GM18858 (cell line): ENCODE data around the gene STK11IP.

Experiments used
- ATAC-seq: cut with Tn5 transposase; IDR thresholded peaks from one replicate; pipeline ENCODE4 v1.9.1; 2021; ENCODE audit not compliant: unreplicated experiment

STK11IP gene

DNA sequence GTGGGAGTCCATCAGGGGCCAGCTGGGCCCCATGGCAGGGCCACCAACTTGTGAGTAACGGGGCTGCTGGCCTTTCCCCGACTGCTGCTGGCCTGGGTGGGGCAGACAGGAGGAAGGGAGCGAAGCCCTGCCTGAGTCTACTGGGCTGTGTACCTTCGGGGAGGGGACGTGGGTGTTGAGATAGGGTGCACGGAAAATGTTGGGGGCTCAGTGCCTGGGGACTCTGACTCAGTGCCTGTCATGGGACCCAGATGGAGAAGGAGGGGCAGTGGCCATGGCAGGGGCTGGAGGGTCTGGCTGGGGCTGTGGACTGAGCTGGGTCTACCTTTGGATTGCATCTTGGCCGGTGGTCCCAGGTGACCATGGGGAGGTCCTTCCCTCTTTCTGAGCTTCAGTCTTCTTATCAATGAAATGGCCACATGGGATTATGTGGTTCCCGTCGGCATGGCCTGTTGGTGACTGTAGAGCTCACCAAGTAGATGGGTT lies 33.8 kb downstream of the STK11IP start:
- no peak for ATAC-seq

GRCh38 chr2:219631904-219632759 lies 34.5 kb downstream of the STK11IP start:
- ATAC-seq = no peak

- ATAC-seq = no peak
These were observed 35.1 kb downstream of the STK11IP start for GRCh38 chr2:219632760-219633105.

DNA sequence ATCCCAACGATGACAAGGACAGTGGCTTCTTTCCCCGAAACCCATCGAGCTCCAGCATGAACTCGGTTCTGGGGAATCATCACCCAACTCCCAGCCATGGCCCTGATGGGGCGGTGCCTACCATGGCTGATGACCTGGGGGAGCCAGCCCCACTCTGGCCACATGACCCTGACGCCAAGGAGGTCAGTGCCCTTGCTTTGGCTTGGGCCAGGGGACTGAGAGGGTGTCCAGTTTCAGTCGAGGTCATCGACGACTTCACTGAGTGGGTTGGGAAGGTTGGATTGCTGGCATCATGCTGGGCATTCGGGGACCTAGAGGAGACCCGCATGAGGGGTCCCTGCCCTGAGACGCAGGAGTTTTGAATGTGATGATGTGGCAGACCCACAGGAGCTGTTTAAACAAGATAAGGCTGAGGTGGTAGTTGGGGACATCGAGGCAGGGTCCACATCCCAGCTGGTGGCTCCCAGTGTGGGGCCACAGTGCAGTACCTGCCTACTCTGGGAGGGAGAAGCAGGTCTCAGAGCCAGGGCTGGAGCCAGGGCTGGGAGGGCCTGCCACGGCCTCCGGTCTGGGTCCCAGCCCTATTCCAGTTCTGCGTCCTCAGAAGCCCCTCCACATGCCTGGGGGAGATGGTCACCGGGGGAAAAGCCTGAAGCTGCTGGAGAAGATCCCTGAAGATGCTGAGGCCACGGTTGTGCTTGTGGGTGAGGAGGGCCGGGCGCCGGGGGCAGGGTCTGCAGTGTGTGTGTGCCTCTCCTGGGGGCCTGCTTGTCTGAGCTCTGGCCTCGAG lies 35.8 kb downstream of the STK11IP start:
- ATAC-seq = no peak

DNA sequence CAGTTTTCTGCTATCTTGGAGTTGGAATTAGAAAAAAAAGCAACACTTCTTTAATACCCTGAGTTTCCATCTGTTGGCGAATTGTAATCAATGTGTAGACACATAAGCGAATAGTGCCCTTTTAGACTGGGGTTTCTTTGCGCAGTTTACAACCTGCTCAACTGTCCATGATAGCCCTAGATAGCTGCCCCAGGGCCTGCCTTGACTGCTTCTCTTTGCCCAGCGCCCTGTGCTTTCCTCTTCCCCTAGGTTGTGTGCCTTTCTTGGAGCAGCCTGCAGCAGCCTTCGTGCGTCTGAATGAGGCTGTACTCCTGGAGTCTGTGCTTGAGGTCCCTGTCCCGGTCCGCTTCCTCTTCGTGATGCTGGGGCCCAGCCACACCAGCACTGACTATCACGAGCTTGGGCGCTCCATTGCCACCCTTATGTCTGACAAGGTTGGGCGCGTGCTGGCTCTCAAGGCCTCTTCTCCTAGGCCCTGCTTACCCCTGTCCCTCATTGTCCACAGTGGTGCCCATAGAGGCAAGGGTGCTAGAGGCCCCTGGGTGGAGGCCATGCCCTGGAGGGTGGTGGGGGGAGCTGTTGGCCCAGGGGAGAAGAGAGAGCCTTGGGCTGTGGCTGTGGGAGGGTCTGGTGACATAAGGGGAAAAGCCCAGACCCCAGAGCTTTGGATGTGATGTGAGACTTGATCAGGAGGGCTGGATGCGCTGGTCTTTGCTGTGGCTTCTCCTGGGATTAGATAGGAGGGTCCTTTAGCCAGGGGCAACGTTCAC lies 36.7 kb downstream of the STK11IP start:
- no peak for ATAC-seq

DNA sequence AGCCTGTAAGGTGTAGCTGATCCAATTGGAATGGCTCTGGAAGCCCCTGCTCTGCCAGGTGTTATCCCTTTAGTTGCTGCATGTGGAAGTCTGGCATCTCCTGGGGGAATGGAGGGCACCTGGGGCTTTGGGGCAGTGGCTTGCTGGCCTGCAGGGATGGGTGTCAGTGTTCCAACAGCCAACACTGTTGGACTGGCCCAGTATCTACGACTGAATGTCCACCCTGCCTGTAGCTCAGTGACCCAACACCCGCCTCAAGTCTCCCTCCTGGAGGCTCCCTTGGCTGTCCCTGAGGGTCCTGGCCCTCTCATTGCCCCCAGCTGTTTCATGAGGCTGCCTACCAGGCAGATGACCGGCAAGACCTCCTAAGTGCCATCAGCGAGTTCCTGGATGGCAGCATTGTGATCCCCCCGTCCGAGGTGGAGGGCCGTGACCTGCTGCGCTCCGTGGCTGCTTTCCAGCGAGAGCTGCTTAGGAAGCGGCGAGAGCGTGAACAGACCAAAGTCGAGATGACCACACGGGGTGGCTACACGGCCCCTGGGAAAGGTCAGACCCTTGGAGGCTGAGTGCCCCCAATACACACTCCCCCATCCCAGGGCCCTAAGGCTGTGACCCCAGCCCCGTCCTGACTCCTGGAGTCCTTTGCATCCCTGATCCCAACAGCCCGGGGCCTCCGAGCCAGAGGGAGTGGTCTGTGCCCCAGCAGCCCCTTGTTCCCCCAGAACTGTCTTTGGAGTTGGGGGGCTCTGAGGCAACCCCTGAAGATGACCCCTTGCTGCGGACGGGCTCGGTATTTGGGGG lies 37.5 kb downstream of the STK11IP start:
- no peak for ATAC-seq

DNA sequence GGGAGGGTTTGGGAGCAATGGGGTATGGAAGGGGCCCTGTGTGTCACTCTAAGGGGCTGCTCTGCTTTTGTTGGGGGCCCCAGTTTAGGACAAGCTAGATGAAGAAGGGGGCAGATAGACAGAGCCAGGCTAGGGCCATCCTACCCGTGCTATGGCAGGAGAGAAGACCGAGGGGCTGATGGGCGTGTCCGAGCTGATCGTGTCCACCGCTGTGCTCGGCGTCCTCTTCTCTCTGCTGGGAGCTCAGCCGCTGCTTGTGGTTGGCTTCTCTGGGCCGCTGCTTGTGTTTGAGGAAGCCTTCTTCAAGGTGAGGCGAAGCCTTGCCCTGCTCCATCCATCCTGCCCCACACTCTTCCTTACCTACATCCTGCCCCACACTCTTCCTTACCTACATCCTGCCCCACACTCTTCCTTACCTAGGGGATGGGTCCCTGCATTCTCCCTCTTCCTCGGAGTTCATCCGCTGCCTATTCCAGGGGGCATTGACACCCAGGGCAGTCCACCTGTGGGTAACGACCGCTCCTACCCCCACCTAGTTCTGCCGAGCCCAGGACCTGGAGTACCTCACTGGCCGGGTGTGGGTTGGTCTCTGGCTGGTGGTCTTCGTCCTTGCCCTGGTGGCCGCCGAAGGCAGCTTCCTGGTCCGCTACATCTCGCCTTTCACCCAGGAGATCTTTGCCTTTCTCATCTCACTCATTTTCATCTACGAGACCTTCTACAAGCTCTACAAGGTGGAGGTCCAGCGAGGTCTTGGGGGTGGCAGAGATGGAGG lies 38.7 kb downstream of the STK11IP start:
- ATAC-seq = no peak

GRCh38 chr2:219636941-219637841 lies 39.5 kb downstream of the STK11IP start:
- ATAC-seq = no peak

DNA sequence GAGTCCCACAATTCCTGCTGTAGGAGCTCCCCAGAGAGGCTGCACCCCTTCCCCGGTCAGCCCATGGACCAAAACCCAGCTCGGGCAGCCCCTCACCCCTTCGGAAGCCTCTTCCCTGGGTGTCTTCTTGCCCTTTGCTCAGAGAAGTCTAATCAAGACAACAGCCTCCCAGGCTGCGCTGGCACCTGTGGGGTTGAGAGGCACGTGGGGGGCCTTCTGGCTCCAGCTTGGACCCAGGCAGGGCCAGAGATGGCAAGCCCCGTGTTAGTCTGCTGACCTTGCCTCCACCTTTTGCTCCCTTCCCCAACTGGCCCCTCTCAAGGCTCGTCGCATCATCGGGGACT lies 40.2 kb downstream of the STK11IP start:
- no peak for ATAC-seq

DNA sequence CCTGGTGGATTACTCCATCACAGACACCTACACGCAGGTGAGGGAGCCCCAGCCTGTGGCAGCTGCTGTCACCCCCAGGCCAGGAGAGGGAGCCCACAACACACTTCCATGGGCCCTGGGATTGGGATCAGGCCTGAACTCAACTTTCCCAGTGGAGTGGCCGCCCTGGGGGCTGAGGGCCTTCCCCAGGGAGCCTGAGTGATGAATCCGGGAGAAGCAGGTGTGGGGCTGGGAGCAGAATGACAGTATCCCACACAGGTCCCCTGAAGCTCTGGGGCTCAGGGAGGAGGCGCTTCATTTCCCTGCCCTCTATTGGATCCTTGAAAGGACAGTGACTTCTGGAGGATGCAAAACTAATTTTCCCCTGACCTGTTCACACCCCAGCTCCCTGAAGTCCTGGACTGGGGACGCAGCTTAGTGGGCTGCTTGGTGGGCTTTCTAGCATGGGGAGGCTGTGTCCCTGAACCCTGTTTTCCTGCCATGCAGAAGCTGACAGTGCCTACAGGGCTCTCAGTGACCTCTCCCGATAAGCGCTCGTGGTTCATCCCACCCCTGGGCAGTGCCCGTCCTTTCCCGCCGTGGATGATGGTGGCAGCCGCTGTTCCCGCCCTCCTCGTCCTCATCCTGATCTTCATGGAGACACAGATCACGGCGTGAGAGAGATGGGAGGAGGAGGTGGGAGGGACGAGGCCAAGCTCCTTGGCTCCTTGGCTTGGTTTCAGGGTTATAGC lies 40.7 kb downstream of the STK11IP start:
- no peak for ATAC-seq

DNA sequence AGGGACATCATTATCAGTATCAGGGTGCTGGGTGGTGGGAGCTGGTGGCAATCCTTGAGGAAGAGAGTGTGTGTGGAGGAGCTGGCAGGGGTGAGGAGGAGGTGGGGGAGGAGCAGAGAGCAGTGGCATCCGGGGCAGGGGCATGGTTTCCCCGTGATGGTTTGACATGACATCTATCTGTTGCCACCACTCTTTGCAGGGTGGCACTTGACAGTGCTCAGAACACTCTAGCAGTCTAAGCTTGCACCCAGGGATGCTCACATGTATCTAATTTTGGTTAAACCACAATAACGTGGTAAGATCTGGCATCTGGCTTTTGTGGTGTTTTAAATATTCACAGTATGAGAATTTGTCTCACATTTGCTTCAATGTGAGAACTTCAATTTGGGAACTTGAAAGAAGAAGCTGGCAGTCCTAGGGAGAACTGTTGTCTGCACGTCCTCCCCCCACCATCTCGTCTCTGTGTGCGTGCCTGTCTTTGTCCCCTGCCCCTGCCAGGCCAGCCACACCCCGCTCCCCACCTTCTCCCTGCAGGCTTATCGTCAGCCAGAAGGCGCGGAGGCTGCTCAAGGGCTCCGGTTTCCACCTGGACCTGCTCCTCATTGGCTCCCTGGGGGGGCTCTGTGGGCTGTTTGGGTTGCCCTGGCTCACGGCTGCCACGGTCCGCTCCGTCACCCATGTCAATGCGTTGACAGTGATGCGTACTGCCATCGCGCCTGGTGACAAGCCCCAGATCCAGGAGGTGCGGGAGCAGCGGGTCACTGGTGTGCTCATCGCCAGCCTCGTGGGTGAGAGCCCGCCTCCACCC lies 41.5 kb downstream of the STK11IP start:
- ATAC-seq = no peak

- ATAC-seq = no peak
These were observed 43.9 kb downstream of the STK11IP start for GRCh38 chr2:219641390-219642068.

GRCh38 chr2:219642069-219642454 lies 44.4 kb downstream of the STK11IP start:
- no peak for ATAC-seq

DNA sequence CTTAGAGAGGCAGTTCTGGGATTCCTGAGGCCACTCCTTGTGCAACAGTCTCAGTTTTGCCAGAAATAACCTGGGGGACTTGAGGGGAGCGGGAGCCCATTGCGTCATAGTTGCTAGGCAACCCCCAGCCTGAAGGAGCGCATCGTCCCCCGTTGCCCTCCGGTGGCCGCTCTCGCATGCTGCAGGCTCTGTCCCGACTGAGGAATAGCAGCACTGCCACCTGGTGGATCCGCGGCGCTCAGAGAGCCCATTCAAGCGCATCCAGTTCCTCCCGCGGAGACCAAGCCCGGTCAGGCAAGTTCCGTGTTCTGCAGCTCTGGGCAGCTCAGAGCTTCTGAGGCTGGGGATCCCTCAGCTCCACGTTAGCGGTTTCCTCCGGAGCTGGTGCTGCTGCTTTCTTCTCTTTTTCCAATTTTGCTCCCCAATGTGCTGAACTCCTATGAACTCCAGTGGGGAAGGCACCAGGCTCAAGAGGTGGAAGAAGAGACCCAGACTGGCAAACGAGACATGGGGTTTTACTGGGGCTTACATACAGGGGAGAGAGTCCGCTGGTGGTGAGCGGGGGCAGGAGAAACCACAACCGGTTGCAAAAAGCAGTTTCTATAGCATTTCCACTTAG lies 44.9 kb downstream of the STK11IP start:
- ATAC-seq = peak; percentile 96

GRCh38 chr2:219643084-219643473 lies 45.4 kb downstream of the STK11IP start:
- ATAC-seq = no peak

DNA sequence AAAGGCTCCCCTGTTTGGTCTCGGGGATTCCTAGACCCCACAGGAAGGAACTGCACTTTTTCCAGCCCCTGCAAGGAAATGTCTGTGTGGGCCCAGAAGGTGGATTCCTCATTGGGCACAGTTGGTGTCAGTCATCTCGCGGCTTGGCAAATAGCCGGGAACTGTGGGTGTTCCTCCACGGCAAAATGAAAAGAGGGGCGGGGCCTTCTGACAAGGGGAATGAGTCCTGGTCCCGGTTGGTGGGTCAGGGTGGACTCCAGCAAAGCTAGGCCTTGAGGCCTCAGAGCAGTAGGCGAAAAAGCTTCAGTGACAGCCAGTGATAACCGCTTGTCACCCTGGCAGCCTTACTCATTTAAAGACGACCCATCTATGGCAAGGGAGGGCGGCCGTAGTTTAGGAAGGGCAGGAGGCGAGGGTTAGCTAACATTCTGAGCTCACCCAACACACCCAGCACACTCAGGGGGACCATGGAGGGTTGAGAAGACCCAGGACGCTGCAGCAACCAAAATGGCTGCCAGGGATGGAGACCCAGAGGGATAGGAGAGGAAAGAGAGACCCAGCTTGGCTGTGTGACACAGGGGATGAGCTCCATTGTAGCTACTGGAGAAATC lies 46.2 kb downstream of the STK11IP start:
- ATAC-seq = no peak
